Body of pancreas (tissue), 4 donors: Measurements from ENCODE around the gene PDYN. TPM values are rescaled to one million over a fixed set of nuclear protein-coding genes. Genes with fewer than 3 reads are reported as not detected.

Experiments used
- ATAC-seq: fragments of 150-250 bp; one replicate; pipeline ENCODE4 v1.9.1; 2016
- DNase-seq, 4 donors: peaks; one replicate each; pipeline ENCODE4 v3.0.0-alpha.2; 2019
- H3K27ac ChIP-seq, 4 donors: fragments of 200-600 bp; sonication (generic); 1 replicate in 3 of 4; 2 replicates in 1 of 4; pipeline versions ENCODE4 v1.5.1 to v1.6.1; 2016 to 2019; ENCODE audit warnings: mild to moderate bottlenecking in 1 of 4, mixed read lengths in 1 of 4, moderate library complexity in 1 of 4
- H3K27me3 ChIP-seq, 2 donors: fragments of 200-600 bp; sonication (generic); one replicate each; pipeline ENCODE4 v1.6.0; 2016; ENCODE audit warnings: mild to moderate bottlenecking in 1 of 2
- H3K36me3 ChIP-seq, 2 donors: fragments of 200-600 bp; sonication (generic); replicated peaks in 1 of 2; 2 replicates each; pipeline ENCODE4 v1.5.1; 2016; ENCODE audit warnings: low read depth in 2 of 2; ENCODE audit not compliant: insufficient read depth in 1 of 2
- H3K4me1 ChIP-seq: fragments of 200-600 bp; sonication (generic); one replicate; pipeline ENCODE4 v1.6.0; 2016
- H3K4me3 ChIP-seq, 2 donors: fragments of 200-600 bp; sonication (generic); 1 replicate in 1 of 2; 2 replicates in 1 of 2; pipeline ENCODE4 v1.5.1; 2016 to 2019
- H3K9me3 ChIP-seq, 3 donors: fragments of 200-600 bp; sonication (generic); 1 replicate in 2 of 3; 2 replicates in 1 of 3; pipeline ENCODE4 v1.5.1; 2016
- POLR2A ChIP-seq, 3 donors: fragments of 450-650 bp; IDR thresholded peaks; one replicate each; pipeline ENCODE4 v1.6.1; 2016; ENCODE audit warnings: antibody characterized with exemption in 3 of 3, mild to moderate bottlenecking in 2 of 3
- WGBS, 2 donors: methylation state at CpG; one replicate each; pipeline ENCODE4 v1.1.5; 2017; 5-methylcytosine and 5-hydroxymethylcytosine counted together
- intact Hi-C: fragments of 100-400 bp; cut with DNase I; formaldehyde crosslinking; loops from one replicate; pipeline ENCODE4 v1.15.1; 2023
- total RNA-seq, 2 donors: library from RNA; depleted of rRNA; stranded (reverse); fragments of >200 nt; gene quantifications; one replicate each; pipeline ENCODE4 v1.1.0, GENCODE V29; 2016
- TF ChIP-seq, protein P1 (sequence below), 7 experiments: fragments of 450-650 bp in 4 of 7; fragments of 200-600 bp in 3 of 7; sonication (generic) in 3 of 7; IDR thresholded peaks; one replicate each; pipeline ENCODE4 v1.5.1; 2016 to 2019; ENCODE audit warnings: antibody characterized with exemption in 7 of 7

The PDYN gene
- total RNA-seq, 2 donors from 2014 or later, result not detected

DNA sequence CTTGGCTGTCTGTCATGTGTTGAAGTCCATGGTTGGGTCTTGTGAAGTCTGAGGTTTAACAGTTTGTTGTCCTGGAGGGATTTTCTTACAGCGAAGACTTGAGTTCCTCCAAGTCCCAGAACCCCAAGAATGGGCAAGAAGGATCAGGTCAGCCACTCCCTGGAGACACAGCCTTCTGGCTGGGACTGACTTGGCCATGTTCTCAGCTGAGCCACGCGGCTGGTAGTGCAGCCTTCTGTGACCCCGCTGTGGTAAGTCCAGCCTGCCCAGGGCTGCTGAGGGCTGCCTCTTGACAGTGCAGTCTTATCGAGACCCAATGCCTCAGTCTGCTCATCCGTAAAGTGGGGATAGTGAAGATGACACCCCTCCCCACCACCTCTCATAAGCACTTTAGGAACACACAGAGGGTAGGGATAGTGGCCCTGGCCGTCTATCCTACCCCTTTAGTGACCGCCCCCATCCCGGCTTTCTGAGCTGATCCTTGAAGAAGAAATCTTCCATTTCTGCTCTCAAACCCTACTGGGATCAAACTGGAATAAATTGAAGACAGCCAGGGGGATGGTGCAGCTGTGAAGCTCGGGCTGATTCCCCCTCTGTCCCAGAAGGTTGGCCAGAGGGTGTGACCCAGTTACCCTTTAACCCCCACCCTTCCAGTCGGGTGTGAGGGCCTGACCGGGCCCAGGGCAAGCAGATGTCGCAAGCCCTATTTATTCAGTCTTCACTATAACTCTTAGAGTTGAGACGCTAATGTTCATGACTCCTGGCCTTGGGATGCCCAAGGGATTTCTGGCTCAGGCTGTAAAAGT lies 55.2 kb downstream of the PDYN start:
- TF ChIP-seq, protein P1, sequence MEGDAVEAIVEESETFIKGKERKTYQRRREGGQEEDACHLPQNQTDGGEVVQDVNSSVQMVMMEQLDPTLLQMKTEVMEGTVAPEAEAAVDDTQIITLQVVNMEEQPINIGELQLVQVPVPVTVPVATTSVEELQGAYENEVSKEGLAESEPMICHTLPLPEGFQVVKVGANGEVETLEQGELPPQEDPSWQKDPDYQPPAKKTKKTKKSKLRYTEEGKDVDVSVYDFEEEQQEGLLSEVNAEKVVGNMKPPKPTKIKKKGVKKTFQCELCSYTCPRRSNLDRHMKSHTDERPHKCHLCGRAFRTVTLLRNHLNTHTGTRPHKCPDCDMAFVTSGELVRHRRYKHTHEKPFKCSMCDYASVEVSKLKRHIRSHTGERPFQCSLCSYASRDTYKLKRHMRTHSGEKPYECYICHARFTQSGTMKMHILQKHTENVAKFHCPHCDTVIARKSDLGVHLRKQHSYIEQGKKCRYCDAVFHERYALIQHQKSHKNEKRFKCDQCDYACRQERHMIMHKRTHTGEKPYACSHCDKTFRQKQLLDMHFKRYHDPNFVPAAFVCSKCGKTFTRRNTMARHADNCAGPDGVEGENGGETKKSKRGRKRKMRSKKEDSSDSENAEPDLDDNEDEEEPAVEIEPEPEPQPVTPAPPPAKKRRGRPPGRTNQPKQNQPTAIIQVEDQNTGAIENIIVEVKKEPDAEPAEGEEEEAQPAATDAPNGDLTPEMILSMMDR (IDR thresholded peaks at IDR 0.05), result no peak
- no peak for TF ChIP-seq POLR2A (IDR thresholded peaks at IDR 0.05)
- Histone ChIP-seq H3K36me3 (no peaks in the 10 kb centered on the region), H3K9me3 (no peaks in the 10 kb centered on the region), H3K4me3 (no peak overlapping the region), H3K27me3 (no peaks in the 10 kb centered on the region), H3K4me1 (peaks cover 22% of the 10 kb centered on the region), H3K27ac (no peak overlapping the region)
- WGBS, 2 donors, result 77 to 80% methylated on average over 7 to 14 of the region's 14 CpGs
- intact Hi-C loops, result no loop called here
- ATAC-seq (no peak), DNase-seq (no peak)

DNA sequence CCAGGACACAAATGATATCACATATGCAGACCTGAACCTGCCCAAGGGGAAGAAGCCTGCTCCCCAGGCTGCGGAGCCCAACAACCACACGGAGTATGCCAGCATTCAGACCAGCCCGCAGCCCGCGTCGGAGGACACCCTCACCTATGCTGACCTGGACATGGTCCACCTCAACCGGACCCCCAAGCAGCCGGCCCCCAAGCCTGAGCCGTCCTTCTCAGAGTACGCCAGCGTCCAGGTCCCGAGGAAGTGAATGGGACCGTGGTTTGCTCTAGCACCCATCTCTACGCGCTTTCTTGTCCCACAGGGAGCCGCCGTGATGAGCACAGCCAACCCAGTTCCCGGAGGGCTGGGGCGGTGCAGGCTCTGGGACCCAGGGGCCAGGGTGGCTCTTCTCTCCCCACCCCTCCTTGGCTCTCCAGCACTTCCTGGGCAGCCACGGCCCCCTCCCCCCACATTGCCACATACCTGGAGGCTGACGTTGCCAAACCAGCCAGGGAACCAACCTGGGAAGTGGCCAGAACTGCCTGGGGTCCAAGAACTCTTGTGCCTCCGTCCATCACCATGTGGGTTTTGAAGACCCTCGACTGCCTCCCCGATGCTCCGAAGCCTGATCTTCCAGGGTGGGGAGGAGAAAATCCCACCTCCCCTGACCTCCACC lies 56.4 kb downstream of the PDYN start:
- Histone ChIP-seq H3K36me3 (no peaks in the 10 kb centered on the region), H3K27ac (no peak overlapping the region), H3K27me3 (no peaks in the 10 kb centered on the region), H3K9me3 (no peaks in the 10 kb centered on the region), H3K4me1 (peaks cover 22% of the 10 kb centered on the region), H3K4me3 (no peak overlapping the region)
- DNase-seq (no peak), ATAC-seq (no peak)
- 77 to 88% methylated on average over 19 to 23 of the region's 25 CpGs for WGBS, 2 donors
- TF ChIP-seq, protein P1 (IDR thresholded peaks at IDR 0.05), result no peak
- no peak for TF ChIP-seq POLR2A (IDR thresholded peaks at IDR 0.05)
- intact Hi-C loops, result no loop called here

DNA sequence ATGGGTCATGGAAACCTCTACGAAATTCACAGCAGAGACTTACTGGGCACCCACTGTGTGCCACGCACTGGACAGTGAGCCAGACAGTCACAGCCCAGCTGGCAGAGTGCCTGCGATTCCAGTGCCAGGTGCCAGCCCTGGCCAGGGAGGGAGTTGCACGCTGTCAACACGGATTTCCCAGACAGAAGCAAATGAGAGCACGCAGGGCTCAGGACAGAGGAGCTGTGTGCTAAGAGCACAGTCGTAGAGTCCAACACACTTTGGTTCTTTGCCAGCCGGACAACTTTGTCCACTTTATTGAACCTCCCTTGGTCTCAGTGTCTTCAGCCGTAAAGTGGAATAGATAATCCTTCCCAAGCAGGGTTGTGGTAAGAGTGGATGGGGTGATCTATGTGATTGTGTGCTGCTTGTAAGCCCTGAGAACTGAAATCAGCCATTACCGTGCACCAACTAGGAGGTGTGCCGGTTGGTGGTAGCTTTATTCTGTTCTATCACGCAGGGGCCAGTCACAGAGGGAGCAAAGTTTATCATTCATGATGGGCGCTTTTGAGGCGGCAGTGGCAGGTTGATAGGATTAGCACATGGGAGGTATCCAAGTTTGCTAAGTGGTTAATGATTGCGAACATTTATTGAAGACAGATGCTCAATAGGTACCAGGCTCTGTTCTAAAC lies 58.0 kb downstream of the PDYN start:
- ATAC-seq (peak; percentile 64), DNase-seq (peak; percentile 56 to 77 (median 62))
- TF ChIP-seq, protein P1 (IDR thresholded peaks at IDR 0.05), result no peak
- no peak for TF ChIP-seq POLR2A (IDR thresholded peaks at IDR 0.05)
- 21 to 25% methylated on average over 15 of the region's 15 CpGs for WGBS, 2 donors
- Histone ChIP-seq H3K27ac (peak overlapping the region; percentile 4 to 64 (median 38)), H3K4me1 (peaks cover 22% of the 10 kb centered on the region), H3K27me3 (no peaks in the 10 kb centered on the region), H3K9me3 (no peaks in the 10 kb centered on the region), H3K36me3 (no peaks in the 10 kb centered on the region), H3K4me3 (no peak overlapping the region)
- intact Hi-C loops, result no loop called here

GRCh38 chr20:1934721-1935573 lies 58.9 kb downstream of the PDYN start:
- peaks cover 25% of the 10 kb centered on the region for H3K4me1 ChIP-seq
- 57 to 75% methylated on average over 13 to 19 of the region's 19 CpGs for WGBS, 2 donors
- DNase-seq, result peak; percentile 35 to 60 (median 50)
- no peaks in the 10 kb centered on the region for H3K27me3 ChIP-seq
- intact Hi-C loops, result no loop called here
- H3K4me3 ChIP-seq, result no peak overlapping the region
- TF ChIP-seq POLR2A (IDR thresholded peaks at IDR 0.05), result no peak
- TF ChIP-seq, protein P1 (IDR thresholded peaks at IDR 0.05), result no peak
- no peaks in the 10 kb centered on the region for H3K9me3 ChIP-seq
- peak overlapping the region in 3 of 4 donors; percentile 4 to 46 (median 40) for H3K27ac ChIP-seq
- H3K36me3 ChIP-seq, result no peaks in the 10 kb centered on the region
- peak; percentile 47 for ATAC-seq
